ENCODE data around the gene UMOD.

The UMOD gene

DNA sequence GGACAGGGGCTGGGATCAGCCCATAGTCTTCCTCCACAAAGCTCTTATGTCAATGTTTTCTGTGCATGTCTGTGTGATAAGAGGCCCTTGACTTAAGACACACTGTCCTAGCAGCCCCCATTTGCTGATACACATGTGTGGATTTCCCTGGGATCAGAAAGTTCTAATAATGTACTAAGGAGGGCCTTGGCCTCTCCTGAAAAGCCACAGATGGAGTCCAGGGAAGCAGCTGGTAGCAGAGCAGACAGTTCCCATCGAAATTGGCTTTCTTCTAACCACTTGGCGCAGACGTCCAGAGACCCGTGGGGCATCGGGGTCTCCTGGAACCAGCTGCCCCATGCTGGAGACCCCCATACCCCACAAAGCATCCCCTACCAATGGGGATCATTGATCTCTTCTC, 20.9 kb downstream of the UMOD start:
- H3K9me2 ChIP-seq (replicated peaks; ENCODE audit: insufficient read depth, low read length) = no peaks in the 10 kb centered on the region
- no peak overlapping the region for H3K4me3 ChIP-seq (ENCODE audit: insufficient read depth, low read length, poor library complexity, severe bottlenecking)
- H3K79me2 ChIP-seq (ENCODE audit: insufficient read depth, low read length) = no peaks in the 10 kb centered on the region
- no peaks in the 10 kb centered on the region for H3K9me3 ChIP-seq (ENCODE audit: insufficient read depth, low read length)
- no peak overlapping the region for H3K4me2 ChIP-seq (ENCODE audit: low read depth, low read length, poor library complexity, severe bottlenecking)
- H3K36me3 ChIP-seq (ENCODE audit: low read length) = no peaks in the 10 kb centered on the region
- H3K27me3 ChIP-seq (ENCODE audit: low read length) = no peaks in the 10 kb centered on the region
- no peak overlapping the region for H2AFZ ChIP-seq (ENCODE audit: low read depth, low read length, severe bottlenecking)
- no peaks in the 10 kb centered on the region for H3F3A ChIP-seq (ENCODE audit: insufficient read depth)
- H3K27ac ChIP-seq (ENCODE audit: low read depth, low read length) = no peak overlapping the region
- no peaks in the 10 kb centered on the region for H4K20me1 ChIP-seq (ENCODE audit: low read depth, low read length)
- no peak for TF ChIP-seq EZH2phosphoT487 (conservative IDR thresholded peaks at IDR 0.05; ENCODE audit: low read length)
- TF ChIP-seq, protein P1, sequence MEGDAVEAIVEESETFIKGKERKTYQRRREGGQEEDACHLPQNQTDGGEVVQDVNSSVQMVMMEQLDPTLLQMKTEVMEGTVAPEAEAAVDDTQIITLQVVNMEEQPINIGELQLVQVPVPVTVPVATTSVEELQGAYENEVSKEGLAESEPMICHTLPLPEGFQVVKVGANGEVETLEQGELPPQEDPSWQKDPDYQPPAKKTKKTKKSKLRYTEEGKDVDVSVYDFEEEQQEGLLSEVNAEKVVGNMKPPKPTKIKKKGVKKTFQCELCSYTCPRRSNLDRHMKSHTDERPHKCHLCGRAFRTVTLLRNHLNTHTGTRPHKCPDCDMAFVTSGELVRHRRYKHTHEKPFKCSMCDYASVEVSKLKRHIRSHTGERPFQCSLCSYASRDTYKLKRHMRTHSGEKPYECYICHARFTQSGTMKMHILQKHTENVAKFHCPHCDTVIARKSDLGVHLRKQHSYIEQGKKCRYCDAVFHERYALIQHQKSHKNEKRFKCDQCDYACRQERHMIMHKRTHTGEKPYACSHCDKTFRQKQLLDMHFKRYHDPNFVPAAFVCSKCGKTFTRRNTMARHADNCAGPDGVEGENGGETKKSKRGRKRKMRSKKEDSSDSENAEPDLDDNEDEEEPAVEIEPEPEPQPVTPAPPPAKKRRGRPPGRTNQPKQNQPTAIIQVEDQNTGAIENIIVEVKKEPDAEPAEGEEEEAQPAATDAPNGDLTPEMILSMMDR (IDR thresholded peaks at IDR 0.05; ENCODE audit: insufficient read depth, low read length, poor library complexity, severe bottlenecking) = no peak
- H3K9ac ChIP-seq (ENCODE audit: low read length) = no peak overlapping the region

DNA sequence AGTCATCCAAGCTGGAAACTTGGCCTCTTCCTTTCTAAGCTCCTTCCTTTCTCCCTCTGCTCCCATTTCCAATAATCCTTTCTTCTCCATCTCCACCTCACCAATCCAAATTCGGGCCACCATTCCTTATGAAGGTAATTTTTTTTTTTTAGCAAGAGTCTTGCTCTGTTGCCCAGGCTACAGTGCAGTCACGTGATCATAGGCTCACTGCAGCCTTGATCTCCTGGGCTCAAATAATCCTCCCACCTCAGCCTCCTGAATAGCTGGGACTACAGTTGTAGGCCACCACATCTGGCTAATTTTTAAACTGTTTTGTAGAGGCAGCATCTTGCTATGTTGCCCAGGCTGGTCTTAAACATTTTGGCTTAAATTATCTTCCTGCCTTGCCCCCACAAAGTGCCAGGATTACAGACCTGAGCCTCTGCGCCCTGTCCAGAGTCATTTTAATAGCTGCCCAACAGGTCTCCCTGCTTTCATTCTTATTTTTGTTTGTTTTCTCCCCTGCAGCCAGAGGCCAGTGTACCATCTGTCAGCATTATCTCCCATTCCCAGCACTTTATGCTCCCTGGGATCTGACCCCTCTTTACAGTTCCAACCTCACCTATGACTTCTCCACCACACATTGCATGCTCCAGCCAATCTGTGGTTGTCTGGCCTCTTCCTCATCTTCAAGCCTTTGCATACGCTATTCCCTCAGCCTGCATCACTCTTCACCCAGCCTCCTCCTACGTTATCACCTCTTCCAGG, 22.9 kb downstream of the UMOD start:
- Histone ChIP-seq H3K4me2 (ENCODE audit: low read depth, low read length, poor library complexity, severe bottlenecking) (no peak overlapping the region), H3K79me2 (ENCODE audit: insufficient read depth, low read length) (no peaks in the 10 kb centered on the region), H3K4me3 (ENCODE audit: insufficient read depth, low read length, poor library complexity, severe bottlenecking) (no peak overlapping the region), H3F3A (ENCODE audit: insufficient read depth) (no peaks in the 10 kb centered on the region), H3K27ac (ENCODE audit: low read depth, low read length) (no peak overlapping the region), H3K9me3 (ENCODE audit: insufficient read depth, low read length) (no peaks in the 10 kb centered on the region), H3K27me3 (ENCODE audit: low read length) (no peaks in the 10 kb centered on the region), H4K20me1 (ENCODE audit: low read depth, low read length) (no peaks in the 10 kb centered on the region), H3K9me2 (replicated peaks; ENCODE audit: insufficient read depth, low read length) (no peaks in the 10 kb centered on the region), H3K9ac (ENCODE audit: low read length) (no peak overlapping the region), H2AFZ (ENCODE audit: low read depth, low read length, severe bottlenecking) (no peak overlapping the region), H3K36me3 (ENCODE audit: low read length) (no peaks in the 10 kb centered on the region)
- TF ChIP-seq, protein P1 (IDR thresholded peaks at IDR 0.05; ENCODE audit: insufficient read depth, low read length, poor library complexity, severe bottlenecking) = no peak
- no peak for TF ChIP-seq EZH2phosphoT487 (conservative IDR thresholded peaks at IDR 0.05; ENCODE audit: low read length)

DNA sequence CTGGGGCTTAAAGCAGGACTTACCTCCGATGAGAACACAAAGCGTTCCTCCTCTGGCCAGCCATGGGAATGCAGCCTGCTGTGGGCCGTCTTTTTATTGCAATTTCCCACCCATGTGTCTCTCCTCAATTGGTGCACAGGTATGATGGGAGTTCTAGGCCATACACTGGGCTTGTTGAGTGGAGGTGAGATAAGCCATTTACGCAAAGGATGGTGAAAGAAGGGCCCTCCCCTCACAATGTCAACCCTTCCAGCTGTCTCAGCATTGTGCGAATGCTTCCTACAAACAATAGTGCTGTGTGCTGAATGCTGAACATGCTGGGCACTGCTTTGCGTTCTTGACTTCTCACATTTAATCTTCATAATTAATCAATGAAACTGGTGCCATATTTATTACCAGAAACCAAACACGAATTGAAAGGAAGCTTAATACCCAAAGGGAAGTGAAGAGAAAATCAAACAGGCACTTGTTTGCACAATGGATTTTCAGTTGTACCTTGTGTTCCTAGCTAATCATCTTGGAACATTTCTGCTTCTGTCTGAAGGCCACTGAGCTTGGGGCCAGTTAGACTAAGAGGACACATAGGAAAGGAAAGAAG, 25.0 kb downstream of the UMOD start, which contains the start of gene GP2:
TSS of gene GP2 (minus strand) at position 70 of the 598 bp plus-strand sequence. CDS start 1,082 bp downstream, outside the sequence.
- Histone ChIP-seq H3K27ac (ENCODE audit: low read depth, low read length) (no peak within 1 kb of the TSS), H4K20me1 (ENCODE audit: low read depth, low read length) (no peaks in the 10 kb centered on the region), H3F3A (ENCODE audit: insufficient read depth) (no peaks in the 10 kb centered on the region), H3K27me3 (ENCODE audit: low read length) (no peaks in the 10 kb centered on the region), H3K79me2 (ENCODE audit: insufficient read depth, low read length) (no peaks in the 10 kb centered on the region), H3K4me3 (ENCODE audit: insufficient read depth, low read length, poor library complexity, severe bottlenecking) (no peak within 1 kb of the TSS), H3K36me3 (ENCODE audit: low read length) (no peaks in the 10 kb centered on the region), H2AFZ (ENCODE audit: low read depth, low read length, severe bottlenecking) (no peak within 1 kb of the TSS), H3K9me3 (ENCODE audit: insufficient read depth, low read length) (no peaks in the 10 kb centered on the region), H3K4me2 (ENCODE audit: low read depth, low read length, poor library complexity, severe bottlenecking) (no peak within 1 kb of the TSS), H3K9me2 (replicated peaks; ENCODE audit: insufficient read depth, low read length) (no peaks in the 10 kb centered on the region), H3K9ac (ENCODE audit: low read length) (no peak within 1 kb of the TSS)
- TF ChIP-seq, protein P1 (IDR thresholded peaks at IDR 0.05; ENCODE audit: insufficient read depth, low read length, poor library complexity, severe bottlenecking) = no peak
- no peak for TF ChIP-seq EZH2phosphoT487 (conservative IDR thresholded peaks at IDR 0.05; ENCODE audit: low read length)

All from SU-DHL-6 (cell line).